Daoy (cell line): ENCODE results near the gene RCOR1. TPM values are rescaled to one million over a fixed set of nuclear protein-coding genes. Genes with fewer than 3 reads are reported as not detected.

Source experiments
- DNase-seq: peaks from one replicate; pipeline ENCODE4 v3.0.0-alpha.2; 2015; ENCODE audit warnings: low read depth
- total RNA-seq: library from RNA; depleted of rRNA; stranded (reverse); fragments of >200 nt; shearing (Covaris generic); gene quantifications from 2 replicates; pipeline ENCODE4 v1.2.3, GENCODE V29; 2014

The RCOR1 gene
- total RNA-seq, 1 experiment from 2014 or later: 19.6 TPM

DNA sequence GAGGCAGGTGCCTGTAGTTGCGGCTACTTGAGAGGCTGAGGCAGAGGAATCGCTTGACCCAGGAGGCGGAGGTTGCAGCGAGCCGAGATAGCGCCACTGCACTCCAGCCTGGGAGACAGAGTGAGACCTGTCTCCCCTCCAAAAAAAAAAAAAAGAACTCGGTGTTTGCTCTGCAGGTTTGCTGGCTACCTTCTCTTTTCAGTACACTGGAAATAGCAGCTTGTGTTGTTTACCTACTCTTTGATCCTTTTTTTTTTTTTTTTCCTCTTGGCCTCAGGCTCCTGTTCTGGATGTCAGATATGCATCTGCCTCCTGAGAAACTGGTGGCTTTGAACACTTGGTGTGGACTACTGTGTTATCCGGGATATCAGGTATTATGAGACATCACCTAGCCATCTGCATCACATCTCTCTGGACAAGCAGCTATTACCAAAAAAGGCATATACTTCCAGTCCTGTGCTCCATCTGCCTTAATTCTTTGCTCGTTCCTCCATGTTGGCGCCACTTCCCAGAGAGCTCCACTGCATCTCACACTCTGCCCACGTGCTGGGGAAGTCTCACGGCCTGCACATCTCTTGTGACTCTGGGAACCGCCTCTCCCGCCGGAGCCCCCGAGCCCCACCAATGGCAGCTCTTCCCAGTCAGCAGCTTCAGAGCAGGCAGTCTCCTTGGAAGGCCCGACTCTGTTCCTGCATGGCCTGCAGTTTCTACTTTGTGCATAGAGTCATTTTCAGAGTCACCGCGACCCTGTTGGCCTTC, 133.9 kb downstream of the RCOR1 start:
- DNase-seq: no peak

- DNase-seq: no peak
These were observed 135.1 kb downstream of the RCOR1 start for GRCh38 chr14:102727336-102728095.

GRCh38 chr14:102728501-102728900, 136.1 kb downstream of the RCOR1 start:
- DNase-seq: no peak

DNA sequence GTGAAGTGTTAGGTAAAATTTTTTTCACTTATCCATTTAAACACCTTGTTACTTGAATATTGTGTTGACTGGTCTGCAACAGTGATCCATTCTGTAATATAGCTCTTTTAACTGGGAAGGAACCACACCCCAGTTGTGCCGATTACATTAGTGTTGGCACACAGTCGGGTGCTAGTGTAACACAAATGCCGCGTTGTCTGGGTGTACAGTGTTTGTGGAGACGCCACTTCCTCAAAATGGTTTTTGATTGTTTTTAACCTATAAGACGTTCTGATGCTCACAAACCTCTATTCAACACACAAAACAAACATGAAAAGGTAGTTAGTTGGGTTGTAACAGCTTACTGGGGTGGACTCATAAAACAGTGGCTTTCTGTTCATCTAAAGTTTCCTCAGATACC, 136.8 kb downstream of the RCOR1 start:
- DNase-seq: no peak

- no peak for DNase-seq
These were observed 137.4 kb downstream of the RCOR1 start for GRCh38 chr14:102729825-102730224.

DNA sequence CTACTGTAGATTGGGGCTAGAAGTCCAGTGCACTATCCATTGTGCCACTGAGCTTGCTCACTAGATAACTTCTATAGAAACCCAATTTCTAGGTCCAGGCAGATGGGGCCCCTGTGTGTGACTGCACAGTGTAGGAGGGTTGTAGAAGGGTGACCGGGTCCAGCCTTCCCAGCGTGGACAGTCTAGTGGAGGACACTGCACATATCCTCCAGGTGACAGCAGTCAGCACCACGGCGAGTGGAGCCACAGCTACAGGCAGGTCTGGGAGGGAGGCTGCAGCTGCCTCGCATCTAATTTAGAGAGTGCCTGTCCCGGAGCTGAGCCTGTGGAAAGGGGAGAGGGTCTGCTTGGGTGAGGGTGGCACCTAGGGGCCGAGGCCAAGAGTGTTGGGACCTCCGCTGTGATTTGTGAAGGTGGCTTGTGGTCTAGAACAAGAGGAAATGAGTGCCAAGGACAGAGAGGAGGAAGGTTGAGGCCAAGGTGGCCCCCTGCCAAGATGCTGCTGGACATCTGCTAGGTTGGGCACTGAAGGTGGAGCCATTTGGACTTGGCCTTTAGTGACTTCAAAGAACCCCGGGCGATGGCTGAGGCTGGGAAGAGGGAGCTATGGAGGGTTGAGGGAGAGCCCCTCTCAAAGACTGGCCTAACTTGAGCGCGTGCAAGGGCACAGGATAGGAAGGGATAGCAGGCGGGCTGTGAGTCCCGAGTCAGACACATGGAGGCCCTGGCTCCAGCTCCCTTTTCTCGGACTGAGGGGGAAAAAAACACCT, 138.8 kb downstream of the RCOR1 start:
- DNase-seq: no peak

DNA sequence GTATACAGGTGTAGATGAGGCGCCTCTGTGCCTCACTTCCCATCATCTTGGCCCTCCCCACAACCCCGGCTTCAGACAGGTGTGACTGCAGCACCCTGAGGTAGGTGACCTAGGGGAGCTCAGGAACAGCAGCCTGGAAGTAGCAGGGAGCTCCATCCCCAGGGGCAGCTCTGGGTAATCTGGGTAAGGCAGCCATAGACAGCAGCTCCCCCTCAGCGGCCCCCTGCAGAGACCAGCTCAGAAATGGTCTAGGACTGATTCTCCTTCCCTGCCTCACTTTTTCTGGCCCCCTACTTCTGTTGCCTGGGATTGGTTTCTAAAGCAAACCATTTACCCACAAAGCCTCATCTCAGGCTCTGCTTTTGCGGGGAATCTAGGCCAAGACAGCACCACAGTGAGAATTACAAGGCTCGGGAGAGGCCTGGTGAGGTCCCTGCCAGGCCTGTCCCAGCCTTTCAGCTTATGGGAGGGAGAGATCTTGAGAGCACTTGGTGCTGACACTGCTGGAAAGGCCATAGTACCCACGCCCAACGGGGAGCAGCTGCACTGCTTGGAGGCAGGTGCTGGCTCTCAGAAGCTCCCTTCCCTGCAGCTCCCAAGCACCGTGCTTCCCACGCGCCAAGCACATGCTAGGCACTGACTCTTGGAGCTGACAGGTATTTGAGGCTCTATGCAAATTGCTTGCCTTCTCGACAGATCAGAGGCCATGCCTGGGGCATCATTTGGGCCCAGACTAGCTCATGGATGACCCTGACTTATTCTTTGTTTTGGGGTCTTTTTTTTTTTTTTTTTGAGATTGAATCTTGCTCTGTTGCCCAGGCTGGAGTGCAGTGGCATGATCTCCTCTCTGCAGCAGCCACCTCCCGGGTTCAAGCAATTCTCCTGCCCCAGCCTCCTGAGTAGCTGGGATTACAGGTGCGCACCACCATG, 139.7 kb downstream of the RCOR1 start:
- no peak for DNase-seq

DNA sequence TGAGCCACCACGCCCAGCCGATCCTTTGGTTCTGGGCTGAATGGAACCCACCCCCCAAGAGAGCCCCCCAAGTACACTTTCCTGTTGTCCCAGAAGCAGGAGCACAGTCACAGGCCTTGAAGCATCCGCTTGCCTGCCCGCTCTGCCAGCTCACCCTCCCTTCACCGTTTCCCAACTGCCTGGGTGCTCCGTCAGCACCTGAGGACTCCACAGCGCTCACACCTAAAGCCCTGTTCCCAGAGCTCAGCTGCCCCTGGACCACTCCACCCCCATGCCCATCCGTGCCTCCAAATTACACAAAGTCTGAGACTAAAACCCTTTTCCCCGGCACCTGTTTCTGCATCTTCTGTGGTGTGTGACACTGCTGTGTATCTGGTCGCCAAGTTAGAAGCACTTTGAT, 140.5 kb downstream of the RCOR1 start:
- DNase-seq: no peak

DNA sequence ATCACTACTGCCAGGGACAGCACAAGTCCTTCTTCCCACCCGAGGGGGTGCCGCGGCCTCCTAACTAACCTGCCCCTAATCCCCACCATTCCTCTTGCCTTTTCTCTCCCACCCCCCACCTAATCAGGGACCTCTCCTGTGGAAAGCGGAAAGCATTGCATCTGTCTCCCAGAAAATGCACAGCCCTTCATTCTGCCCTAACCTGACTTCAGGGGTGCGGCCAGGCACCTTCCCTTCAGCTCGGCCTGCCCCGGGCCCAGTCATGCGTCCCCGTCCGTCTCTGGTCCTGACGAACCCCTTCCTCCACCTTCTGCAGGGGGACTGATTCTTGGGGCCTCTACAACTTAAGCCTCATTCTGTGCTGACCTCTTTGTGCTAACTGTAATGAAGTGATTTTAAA, 140.9 kb downstream of the RCOR1 start:
- DNase-seq: no peak

GRCh38 chr14:102734436-102734835, 142.0 kb downstream of the RCOR1 start:
- DNase-seq: no peak

DNA sequence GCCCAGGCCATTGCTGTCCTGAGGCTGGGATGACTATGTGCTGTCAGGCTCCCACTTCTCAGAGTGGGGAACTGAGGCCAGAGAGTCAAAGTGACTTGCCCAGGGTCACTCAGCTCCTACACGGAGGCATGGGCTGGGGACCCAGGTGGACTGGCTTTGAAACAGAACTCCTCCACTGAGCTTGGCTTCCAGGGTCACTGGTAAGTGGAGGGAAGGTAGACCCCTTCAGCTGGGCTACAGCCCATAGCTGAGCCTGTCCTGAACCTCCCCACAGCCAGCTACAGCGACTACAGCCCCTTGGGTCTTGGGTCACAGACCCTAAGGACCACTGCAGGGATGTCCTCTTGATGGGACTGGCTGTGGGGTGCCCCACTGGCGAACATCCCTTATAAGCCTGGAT, 144.5 kb downstream of the RCOR1 start:
- no peak for DNase-seq

GRCh38 chr14:102737402-102738372, 145.2 kb downstream of the RCOR1 start:
- no peak for DNase-seq

DNA sequence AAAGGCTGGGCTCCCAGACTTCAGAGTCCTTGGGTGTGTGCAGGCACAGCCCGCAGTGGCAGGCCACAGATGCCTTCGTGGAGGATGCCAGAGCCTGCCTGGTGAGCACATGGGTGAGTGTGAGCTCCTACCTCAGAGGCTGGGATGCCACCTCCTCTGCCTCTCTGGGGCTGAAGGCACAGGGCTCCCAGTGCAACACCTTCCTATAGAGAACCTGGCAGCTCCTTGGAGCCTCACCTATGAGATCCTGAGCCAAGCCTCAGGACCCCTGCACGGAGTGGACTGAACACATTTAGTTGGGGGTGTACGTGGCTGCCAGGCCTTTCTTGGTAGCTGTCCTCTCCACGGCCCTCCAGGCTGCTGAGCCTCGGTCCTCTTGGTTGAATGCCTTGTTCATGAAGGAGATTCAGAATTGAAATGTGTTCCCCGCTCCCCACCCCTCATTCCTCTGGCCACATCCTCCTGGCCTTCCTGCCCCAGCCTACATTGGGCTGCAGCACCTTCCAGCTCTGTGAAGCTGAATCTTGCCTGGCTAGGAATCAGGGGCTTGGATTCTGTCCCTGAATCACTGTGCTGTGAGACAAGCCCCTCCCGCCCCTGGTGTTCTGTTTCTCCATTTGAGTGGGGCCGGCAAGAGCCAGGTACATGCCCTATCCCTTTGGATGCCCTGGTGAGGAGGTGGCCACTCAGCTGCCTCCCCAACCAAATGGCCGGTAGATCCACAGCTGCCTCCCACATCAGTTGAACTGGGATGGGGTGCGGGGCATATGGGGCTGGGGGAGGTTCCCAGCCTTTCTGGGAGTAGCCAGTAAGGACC, 146.1 kb downstream of the RCOR1 start:
- DNase-seq: no peak

- no peak for DNase-seq
These were observed 146.7 kb downstream of the RCOR1 start for GRCh38 chr14:102739190-102739469.

- DNase-seq: no peak
These were observed 154.4 kb downstream of the RCOR1 start for GRCh38 chr14:102746634-102747438.

DNA sequence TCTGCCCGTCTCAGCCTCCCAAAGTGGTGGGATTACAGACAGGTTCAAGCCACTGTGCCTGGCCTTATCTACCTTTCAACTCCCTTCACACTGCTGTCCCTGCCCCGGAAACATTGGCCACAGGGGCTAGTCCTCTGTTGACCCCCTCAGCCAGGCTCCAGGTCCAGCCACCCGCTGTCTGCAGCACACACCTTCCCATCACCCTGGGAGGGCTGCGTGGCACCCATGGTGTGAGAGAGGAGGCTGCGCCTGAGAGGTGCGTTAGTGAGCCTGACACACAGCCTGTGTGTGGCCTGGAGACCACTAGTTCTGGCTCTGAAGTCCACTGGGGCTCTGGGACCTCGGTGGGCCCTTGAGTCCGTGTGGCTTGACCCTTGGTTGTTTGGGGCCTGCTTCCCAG, 156.4 kb downstream of the RCOR1 start:
- DNase-seq: no peak

DNA sequence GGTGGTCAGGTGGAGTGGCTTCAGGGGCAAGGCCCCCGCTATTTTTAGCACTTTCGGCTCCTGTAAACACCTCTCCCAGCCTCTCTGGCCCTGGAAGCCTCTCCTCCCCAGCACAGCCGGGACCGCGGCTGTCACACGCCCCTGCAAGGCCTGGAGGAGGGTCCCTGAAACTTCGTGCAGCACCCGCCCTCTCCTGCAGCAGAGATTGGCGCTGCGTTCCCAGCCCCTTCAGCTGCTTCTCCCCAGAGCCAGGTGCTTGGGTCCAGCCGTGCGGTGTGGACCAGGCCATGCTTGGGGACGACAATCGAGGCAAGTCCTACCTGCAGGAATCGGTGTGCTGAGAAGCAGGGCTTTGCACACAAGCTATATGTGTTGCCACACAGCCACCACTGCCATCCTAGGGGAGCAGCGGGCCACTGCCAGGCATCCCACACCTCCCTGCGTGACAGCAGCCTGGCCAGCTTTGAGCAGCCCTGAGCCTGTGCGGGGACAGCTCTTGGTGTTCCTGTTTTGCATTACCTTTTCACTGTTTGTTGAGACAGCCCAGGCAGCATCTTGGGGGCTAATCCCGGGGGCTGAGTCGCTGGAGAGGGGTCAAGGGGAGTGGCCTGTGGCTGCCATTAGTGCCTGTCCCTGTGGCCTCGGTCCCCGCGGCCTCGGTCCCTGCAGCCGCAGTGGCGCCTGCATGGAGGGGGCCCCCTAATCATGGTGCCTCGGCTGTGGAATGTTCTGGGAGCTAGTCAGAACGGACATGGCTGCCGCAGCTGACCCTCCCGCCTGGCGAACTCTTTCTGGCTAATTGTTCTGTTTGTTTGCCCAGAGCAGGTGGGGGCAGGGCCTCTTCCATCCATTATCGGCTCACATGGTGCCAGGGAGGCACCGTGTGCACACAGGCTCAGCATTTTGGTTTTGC, 157.2 kb downstream of the RCOR1 start:
- DNase-seq: no peak

DNA sequence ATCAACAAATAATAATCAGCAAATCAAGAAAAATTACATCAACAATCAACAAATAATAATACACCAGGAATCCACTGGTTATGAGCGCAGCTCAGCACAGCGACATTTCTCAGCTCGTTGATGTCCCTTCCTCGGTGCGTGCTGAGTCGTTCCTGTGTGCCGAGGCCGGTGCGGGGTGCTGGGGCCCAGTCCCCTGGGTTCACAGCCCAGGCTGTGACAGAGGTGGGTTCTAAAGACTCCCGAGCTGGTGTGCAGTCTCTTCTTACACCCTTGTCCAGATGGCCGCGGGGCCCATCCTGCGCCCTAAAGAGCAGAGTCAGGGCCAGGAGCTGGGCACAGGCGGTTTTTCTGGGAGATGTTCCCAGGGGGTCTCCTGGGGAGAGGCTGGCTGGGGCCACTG, 157.9 kb downstream of the RCOR1 start:
- DNase-seq: no peak
